ENCODE results near the gene MAGI2.

MAGI2 gene

GRCh38 chr7:79400222-79400621, 53.2 kb downstream of the MAGI2 start:
- no peak overlapping the region for H3K4me3 ChIP-seq (ENCODE audit: low read length)
- TF ChIP-seq, protein P1, sequence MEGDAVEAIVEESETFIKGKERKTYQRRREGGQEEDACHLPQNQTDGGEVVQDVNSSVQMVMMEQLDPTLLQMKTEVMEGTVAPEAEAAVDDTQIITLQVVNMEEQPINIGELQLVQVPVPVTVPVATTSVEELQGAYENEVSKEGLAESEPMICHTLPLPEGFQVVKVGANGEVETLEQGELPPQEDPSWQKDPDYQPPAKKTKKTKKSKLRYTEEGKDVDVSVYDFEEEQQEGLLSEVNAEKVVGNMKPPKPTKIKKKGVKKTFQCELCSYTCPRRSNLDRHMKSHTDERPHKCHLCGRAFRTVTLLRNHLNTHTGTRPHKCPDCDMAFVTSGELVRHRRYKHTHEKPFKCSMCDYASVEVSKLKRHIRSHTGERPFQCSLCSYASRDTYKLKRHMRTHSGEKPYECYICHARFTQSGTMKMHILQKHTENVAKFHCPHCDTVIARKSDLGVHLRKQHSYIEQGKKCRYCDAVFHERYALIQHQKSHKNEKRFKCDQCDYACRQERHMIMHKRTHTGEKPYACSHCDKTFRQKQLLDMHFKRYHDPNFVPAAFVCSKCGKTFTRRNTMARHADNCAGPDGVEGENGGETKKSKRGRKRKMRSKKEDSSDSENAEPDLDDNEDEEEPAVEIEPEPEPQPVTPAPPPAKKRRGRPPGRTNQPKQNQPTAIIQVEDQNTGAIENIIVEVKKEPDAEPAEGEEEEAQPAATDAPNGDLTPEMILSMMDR (conservative IDR thresholded peaks at IDR 0.05; ENCODE audit: low read length): no peak
- no peak for DNase-seq (ENCODE audit: low read depth)

DNA sequence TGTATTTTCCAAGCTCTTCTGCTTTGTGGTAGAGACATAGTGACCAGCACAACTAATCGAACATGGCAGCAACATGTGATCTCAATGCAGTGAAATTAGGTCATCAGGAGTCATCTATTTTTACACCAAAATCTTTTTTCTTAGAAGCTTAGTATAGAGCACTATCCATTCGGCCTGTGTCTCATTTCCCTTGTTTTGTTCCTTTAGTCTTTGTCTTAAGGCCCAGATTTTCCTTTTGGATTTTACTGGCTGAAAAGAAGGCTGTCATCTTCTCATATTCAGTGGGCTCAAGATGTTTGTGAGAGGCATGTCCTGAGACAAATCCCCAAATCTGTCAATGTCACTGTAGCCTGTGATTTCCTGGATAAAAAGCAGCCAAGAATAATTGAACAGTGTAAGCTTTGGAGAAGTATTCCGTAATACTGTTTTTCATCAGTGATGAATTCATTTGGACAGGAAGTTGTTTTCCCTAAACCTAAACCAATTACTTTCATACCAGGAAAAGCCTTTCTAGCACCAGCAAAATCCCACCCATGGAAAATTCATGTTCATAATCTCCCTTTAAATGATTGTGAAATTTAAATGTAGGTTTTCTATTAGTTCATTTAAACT, 55.2 kb downstream of the MAGI2 start:
- TF ChIP-seq, protein P1 (conservative IDR thresholded peaks at IDR 0.05; ENCODE audit: low read length): no peak
- DNase-seq (ENCODE audit: low read depth): no peak
- H3K4me3 ChIP-seq (ENCODE audit: low read length): no peak overlapping the region

GRCh38 chr7:79386688-79387422, 66.6 kb downstream of the MAGI2 start:
- TF ChIP-seq, protein P1 (conservative IDR thresholded peaks at IDR 0.05; ENCODE audit: low read length): no peak
- peak; percentile 3 for DNase-seq (ENCODE audit: low read depth)
- H3K4me3 ChIP-seq (ENCODE audit: low read length): no peak overlapping the region

DNA sequence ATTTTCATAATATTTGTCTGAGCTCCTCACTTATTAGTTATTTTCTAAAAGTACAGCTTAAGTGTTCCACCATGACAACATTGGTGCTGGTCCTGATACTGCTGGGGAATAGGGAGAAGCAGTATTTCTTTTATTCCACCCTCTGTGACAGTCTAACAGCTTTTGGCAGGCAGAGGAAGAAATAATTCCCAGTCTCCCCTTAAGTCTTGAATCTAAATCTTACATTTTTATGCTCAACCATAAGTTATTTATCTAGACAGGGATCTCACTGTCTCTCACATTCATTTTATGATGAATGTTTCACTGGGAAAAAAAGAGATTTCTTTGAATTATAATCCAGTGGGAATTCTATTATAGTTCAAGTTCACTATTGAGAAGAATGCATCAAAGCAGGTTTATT, 71.5 kb downstream of the MAGI2 start:
- H3K4me3 ChIP-seq (ENCODE audit: low read length): no peak overlapping the region
- DNase-seq (ENCODE audit: low read depth): no peak
- TF ChIP-seq, protein P1 (conservative IDR thresholded peaks at IDR 0.05; ENCODE audit: low read length): no peak

DNA sequence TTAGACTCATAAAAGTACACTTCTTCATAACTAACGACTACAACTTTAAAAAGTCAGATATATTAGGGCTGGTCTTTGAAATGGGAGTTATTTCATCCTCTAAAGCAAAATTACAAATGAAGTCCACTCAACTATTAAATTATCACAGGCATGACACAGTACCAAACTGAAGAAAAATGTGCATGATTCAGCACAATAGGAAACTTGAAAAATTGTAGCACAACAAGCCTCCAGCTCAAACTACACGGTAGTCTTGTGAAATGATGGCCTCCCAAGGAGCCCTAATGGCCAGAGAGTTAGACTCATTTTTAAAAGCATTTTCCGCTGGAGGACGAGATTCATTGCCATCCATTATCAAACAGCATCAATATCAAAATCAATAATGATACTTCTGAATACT, 76.4 kb downstream of the MAGI2 start:
- no peak overlapping the region for H3K4me3 ChIP-seq (ENCODE audit: low read length)
- DNase-seq (ENCODE audit: low read depth): peak; percentile 37
- TF ChIP-seq, protein P1 (conservative IDR thresholded peaks at IDR 0.05; ENCODE audit: low read length): no peak

GRCh38 chr7:79376299-79377025, 77.0 kb downstream of the MAGI2 start:
- H3K4me3 ChIP-seq (ENCODE audit: low read length): no peak overlapping the region
- DNase-seq (ENCODE audit: low read depth): peak; percentile 6
- TF ChIP-seq, protein P1 (conservative IDR thresholded peaks at IDR 0.05; ENCODE audit: low read length): no peak
